GM12891 (cell line): ENCODE measurements around the gene LARP4B.

Source experiments
- SPI1 ChIP-seq: IDR thresholded peaks from 2 replicates; pipeline ENCODE4 v1.6.1; 2011; ENCODE audit warnings: low read depth, low read length, control low read depth
- TAF1 ChIP-seq: IDR thresholded peaks from 2 replicates; pipeline ENCODE4 v1.6.1; 2011; ENCODE audit warnings: low read depth, low read length, control low read depth

- TF ChIP-seq SPI1: no peak
- no peak for TF ChIP-seq TAF1
Measured at GRCh38 chr10:819816-820215, 111.7 kb downstream of the LARP4B start.
